ENCODE data around the gene NFIC.

The NFIC gene

DNA sequence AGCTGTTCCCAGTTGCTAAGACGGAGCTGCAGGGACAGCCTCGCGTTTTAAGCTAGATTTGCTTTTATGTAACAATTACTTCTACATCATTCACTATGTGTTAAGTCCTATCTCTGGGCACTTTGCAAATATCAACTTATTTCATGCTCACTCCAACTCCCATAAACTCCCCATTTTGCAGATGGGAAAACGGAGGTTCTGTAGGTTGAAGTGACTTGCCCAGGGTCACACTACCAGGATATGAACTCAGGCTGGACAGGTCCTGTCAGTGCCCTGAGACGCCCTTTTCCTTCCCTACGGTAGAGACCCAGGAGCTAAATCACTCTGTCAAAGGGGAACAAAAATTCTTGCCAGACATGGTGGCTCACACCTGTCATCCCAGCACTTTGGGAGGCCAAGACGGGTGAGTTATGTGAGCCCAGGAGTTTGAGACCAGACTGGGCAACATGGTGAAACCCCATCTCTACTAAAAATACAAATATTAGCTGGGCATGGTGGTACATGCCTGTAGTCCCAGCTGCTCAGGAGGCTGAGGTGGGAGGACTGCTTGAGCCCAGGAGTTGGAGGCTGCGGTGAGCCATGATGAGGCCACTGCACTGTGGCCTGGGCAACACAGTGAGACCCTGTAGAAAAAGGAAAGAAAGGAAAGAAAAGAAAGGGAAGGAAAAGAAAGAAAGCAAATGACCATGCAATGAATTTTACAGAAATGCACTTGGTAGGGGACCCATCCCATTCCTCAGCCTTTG lies 14.5 kb upstream of the NFIC start:
- Histone ChIP-seq H4K20me1 (ENCODE audit: insufficient read depth, low read length, poor library complexity, severe bottlenecking) (no peaks in the 10 kb centered on the region), H3K4me1 (ENCODE audit: insufficient read depth, low read length, poor library complexity, severe bottlenecking) (no peaks in the 10 kb centered on the region), H3K9me2 (replicated peaks; ENCODE audit: low read depth, low read length) (no peaks in the 10 kb centered on the region), H3K36me3 (ENCODE audit: insufficient read depth, low read length) (no peaks in the 10 kb centered on the region), H3K9me3 (ENCODE audit: insufficient read depth, low read depth, low read length) (no peaks in the 10 kb centered on the region), H3K9ac (ENCODE audit: low read depth, low read length, poor library complexity, severe bottlenecking) (no peak overlapping the region), H3K4me2 (ENCODE audit: low read depth, low read length, poor library complexity, severe bottlenecking) (no peak overlapping the region), H3F3A (ENCODE audit: low read depth) (peaks cover 3% of the 10 kb centered on the region; the same call in 1 of the 2 replicates), H2AFZ (ENCODE audit: low read length) (no peak overlapping the region), H3K79me2 (ENCODE audit: insufficient read depth, low read length) (no peaks in the 10 kb centered on the region), H3K27me3 (ENCODE audit: insufficient read depth, low read length, poor library complexity, severe bottlenecking) (no peaks in the 10 kb centered on the region), H3K4me3 (ENCODE audit: low read length, poor library complexity, severe bottlenecking) (no peak overlapping the region)
- TF ChIP-seq, protein P1, sequence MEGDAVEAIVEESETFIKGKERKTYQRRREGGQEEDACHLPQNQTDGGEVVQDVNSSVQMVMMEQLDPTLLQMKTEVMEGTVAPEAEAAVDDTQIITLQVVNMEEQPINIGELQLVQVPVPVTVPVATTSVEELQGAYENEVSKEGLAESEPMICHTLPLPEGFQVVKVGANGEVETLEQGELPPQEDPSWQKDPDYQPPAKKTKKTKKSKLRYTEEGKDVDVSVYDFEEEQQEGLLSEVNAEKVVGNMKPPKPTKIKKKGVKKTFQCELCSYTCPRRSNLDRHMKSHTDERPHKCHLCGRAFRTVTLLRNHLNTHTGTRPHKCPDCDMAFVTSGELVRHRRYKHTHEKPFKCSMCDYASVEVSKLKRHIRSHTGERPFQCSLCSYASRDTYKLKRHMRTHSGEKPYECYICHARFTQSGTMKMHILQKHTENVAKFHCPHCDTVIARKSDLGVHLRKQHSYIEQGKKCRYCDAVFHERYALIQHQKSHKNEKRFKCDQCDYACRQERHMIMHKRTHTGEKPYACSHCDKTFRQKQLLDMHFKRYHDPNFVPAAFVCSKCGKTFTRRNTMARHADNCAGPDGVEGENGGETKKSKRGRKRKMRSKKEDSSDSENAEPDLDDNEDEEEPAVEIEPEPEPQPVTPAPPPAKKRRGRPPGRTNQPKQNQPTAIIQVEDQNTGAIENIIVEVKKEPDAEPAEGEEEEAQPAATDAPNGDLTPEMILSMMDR (conservative IDR thresholded peaks at IDR 0.05; ENCODE audit: low read length), result no peak
- no peak for TF ChIP-seq EZH2phosphoT487 (IDR thresholded peaks at IDR 0.05; ENCODE audit: borderline replicate concordance)

DNA sequence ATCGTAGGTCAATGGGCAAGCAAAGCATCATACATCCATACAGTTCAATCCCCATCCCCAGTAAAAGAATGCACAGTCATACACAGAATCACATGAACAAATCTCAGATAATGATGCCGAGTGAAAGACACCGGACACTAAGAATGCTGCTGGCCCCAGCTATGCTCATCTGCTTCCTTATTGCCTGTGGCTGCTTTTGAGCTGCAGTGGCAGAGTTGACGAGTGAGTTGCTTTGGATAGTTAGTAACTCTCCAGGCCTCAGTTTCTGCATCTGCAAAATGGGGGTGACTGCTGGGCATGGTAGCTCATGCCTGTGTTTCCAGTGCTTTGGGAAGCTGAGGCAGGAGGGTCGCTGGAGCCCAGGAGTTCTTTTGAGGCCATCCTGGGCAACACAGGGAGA lies 12.9 kb upstream of the NFIC start:
- Histone ChIP-seq H3K9me2 (replicated peaks; ENCODE audit: low read depth, low read length) (no peaks in the 10 kb centered on the region), H4K20me1 (ENCODE audit: insufficient read depth, low read length, poor library complexity, severe bottlenecking) (no peaks in the 10 kb centered on the region), H3K4me3 (ENCODE audit: low read length, poor library complexity, severe bottlenecking) (no peak overlapping the region), H3K36me3 (ENCODE audit: insufficient read depth, low read length) (no peaks in the 10 kb centered on the region), H3K9me3 (ENCODE audit: insufficient read depth, low read depth, low read length) (no peaks in the 10 kb centered on the region), H3K27me3 (ENCODE audit: insufficient read depth, low read length, poor library complexity, severe bottlenecking) (no peaks in the 10 kb centered on the region), H3K79me2 (ENCODE audit: insufficient read depth, low read length) (peaks cover under 1% of the 10 kb centered on the region; the same call in 1 of the 2 replicates), H3K4me2 (ENCODE audit: low read depth, low read length, poor library complexity, severe bottlenecking) (no peak overlapping the region), H3F3A (ENCODE audit: low read depth) (peaks cover 3% of the 10 kb centered on the region; the same call in 1 of the 2 replicates), H3K4me1 (ENCODE audit: insufficient read depth, low read length, poor library complexity, severe bottlenecking) (peaks cover 11% of the 10 kb centered on the region), H3K9ac (ENCODE audit: low read depth, low read length, poor library complexity, severe bottlenecking) (no peak overlapping the region), H2AFZ (ENCODE audit: low read length) (no peak overlapping the region)
- TF ChIP-seq, protein P1 (conservative IDR thresholded peaks at IDR 0.05; ENCODE audit: low read length), result no peak
- no peak for TF ChIP-seq EZH2phosphoT487 (IDR thresholded peaks at IDR 0.05; ENCODE audit: borderline replicate concordance)

DNA sequence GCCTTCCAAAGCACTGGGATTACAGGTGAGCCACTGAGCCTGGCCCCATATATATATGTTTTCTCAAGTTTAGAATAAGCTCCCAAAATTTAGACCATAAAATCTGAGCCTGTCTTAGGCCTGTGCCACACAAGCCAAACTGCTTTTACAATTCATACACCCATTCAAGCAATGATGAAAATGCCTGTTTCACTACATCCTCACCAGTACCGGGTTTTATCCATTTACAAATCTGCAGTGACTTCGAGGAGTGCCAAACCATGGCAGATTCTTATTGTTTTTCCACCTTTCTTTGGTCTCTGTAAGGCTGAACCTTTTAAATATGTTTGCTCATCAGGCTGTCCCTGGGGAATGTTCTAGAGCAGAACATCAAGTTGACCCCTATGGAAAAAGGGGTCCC lies 9.6 kb upstream of the NFIC start:
- H3K27me3 ChIP-seq (ENCODE audit: insufficient read depth, low read length, poor library complexity, severe bottlenecking), result no peaks in the 10 kb centered on the region
- H3K36me3 ChIP-seq (ENCODE audit: insufficient read depth, low read length), result no peaks in the 10 kb centered on the region
- no peak overlapping the region for H3K4me3 ChIP-seq (ENCODE audit: low read length, poor library complexity, severe bottlenecking)
- H3K4me2 ChIP-seq (ENCODE audit: low read depth, low read length, poor library complexity, severe bottlenecking), result no peak overlapping the region
- H3K4me1 ChIP-seq (ENCODE audit: insufficient read depth, low read length, poor library complexity, severe bottlenecking), result peaks cover 23% of the 10 kb centered on the region
- no peak overlapping the region for H2AFZ ChIP-seq (ENCODE audit: low read length)
- H3K79me2 ChIP-seq (ENCODE audit: insufficient read depth, low read length), result peaks cover 27% of the 10 kb centered on the region
- no peaks in the 10 kb centered on the region for H3K9me3 ChIP-seq (ENCODE audit: insufficient read depth, low read depth, low read length)
- H3K9me2 ChIP-seq (replicated peaks; ENCODE audit: low read depth, low read length), result no peaks in the 10 kb centered on the region
- peaks cover 3% of the 10 kb centered on the region; the same call in 1 of the 2 replicates for H3F3A ChIP-seq (ENCODE audit: low read depth)
- peaks cover 3% of the 10 kb centered on the region for H4K20me1 ChIP-seq (ENCODE audit: insufficient read depth, low read length, poor library complexity, severe bottlenecking)
- TF ChIP-seq, protein P1 (conservative IDR thresholded peaks at IDR 0.05; ENCODE audit: low read length), result no peak
- TF ChIP-seq EZH2phosphoT487 (IDR thresholded peaks at IDR 0.05; ENCODE audit: borderline replicate concordance), result no peak
- H3K9ac ChIP-seq (ENCODE audit: low read depth, low read length, poor library complexity, severe bottlenecking), result no peak overlapping the region

Data from Loucy (cell line).